ENCODE data around the gene RPS6KB1. TPM values are rescaled to one million over a fixed set of nuclear protein-coding genes. Genes with fewer than 3 reads are reported as not detected.
A peak's percentile ranks its signal among the peaks of the same experiment; 100 is the strongest.
"Not testable (repeated sequence)": the region's sequence is repeated elsewhere in the genome, so short reads cannot be mapped to it uniquely, and the experiment has no call there.

RPS6KB1 gene
- total RNA-seq, 4 donors from 2014 or later = 40.0 to 200 (median 55.7) TPM

DNA sequence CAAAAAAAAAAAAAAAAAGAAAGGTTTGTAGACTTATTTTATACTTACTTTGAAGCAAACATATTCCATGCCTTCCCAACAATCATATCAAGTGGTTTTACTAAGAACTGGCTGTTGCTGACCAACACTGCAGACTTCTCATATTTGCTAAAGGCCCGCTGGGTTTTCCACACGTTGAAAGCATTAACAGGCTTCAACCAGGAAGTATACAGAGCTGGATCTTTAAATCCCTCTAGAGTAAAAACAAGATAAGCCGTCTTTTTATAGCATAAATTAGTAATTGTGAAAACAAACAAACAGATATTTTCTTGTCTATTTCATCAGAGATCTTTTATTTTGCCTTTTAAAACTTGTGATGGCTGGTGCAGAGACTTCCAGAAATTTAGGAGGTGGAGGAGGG, 29.3 kb upstream of the RPS6KB1 start:
- Histone ChIP-seq H3K27me3 (no peaks in the 10 kb centered on the region), H3K9me3 (no peaks in the 10 kb centered on the region), H3K4me1 (peaks cover 0 to 4% of the 10 kb centered on the region in 2 donors), H3K27ac (no peak overlapping the region), H3K36me3 (peaks cover 0 to 5% of the 10 kb centered on the region in 2 donors), H3K4me3 (replicated peaks in 1 of 3) (no peak overlapping the region)
- no peak for DNase-seq
- TF ChIP-seq CTCF (IDR thresholded peaks at IDR 0.05) (no peak), POLR2A (IDR thresholded peaks at IDR 0.05) (no peak)
- 79 to 80% methylated on average over 3 of the region's 3 CpGs for WGBS, 2 donors
- intact Hi-C loops (cut with DNase I) = no loop called here

DNA sequence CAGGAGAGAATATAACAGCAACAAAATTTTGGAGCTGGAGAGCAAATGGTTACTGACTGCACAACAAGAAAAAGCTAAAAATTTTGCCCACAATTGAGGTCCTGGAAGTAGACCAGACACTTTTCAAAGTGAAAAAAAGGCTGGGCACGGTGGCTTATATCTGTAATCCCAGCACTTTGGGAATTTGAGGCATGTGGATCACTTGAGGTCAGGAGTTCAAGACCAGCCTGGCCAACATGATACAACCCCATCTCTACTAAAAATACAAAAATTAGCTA, 23.0 kb upstream of the RPS6KB1 start:
- Histone ChIP-seq H3K36me3 (peaks cover 6% of the 10 kb centered on the region in 2 donors), H3K27me3 (no peaks in the 10 kb centered on the region), H3K4me1 (peaks cover 0 to 4% of the 10 kb centered on the region in 2 donors), H3K27ac (peak overlapping the region; percentile 47 to 74 (median 67)), H3K9me3 (no peaks in the 10 kb centered on the region), H3K4me3 (replicated peaks in 1 of 3) (no peak overlapping the region)
- DNase-seq = no peak
- 56 to 65% methylated on average over 1 of the region's 1 CpG for WGBS, 2 donors
- intact Hi-C loops (cut with DNase I) = no loop called here
- TF ChIP-seq POLR2A (IDR thresholded peaks at IDR 0.05) (no peak), CTCF (IDR thresholded peaks at IDR 0.05) (no peak)

DNA sequence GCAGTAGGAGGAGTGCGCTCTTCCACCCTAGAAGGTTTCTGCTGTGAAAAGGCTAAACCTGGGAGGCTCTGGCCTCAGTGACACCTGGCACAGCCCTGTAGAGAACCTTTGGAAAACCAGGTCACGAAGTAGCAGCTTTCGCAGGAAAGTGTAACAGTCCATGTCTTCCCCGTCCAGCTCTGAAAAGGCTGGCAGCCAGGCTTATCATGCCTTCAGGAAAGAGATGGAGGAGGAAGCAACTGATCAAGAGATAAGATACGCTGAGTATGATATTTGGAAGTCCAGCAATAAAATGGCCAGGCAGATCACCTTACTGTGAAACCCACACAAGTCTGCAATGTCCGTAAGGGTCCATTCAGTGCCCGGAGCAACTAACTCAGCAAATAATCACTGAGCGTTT, 22.4 kb upstream of the RPS6KB1 start:
- Histone ChIP-seq H3K27ac (peak overlapping the region in 2 of 3 donors; percentile 47 to 67), H3K9me3 (no peaks in the 10 kb centered on the region), H3K4me1 (peaks cover 0 to 4% of the 10 kb centered on the region in 2 donors), H3K27me3 (no peaks in the 10 kb centered on the region), H3K36me3 (peaks cover 6 to 9% of the 10 kb centered on the region in 2 donors), H3K4me3 (replicated peaks in 1 of 3) (no peak overlapping the region)
- intact Hi-C loops (cut with DNase I) = no loop called here
- DNase-seq = no peak
- no peak for TF ChIP-seq POLR2A (IDR thresholded peaks at IDR 0.05)
- 91 to 92% methylated on average over 8 of the region's 8 CpGs for WGBS, 2 donors

- Histone ChIP-seq H3K4me3 (replicated peaks in 1 of 3) (no peak overlapping the region), H3K27ac (no peak overlapping the region), H3K9me3 (no peaks in the 10 kb centered on the region), H3K4me1 (peaks cover 0 to 4% of the 10 kb centered on the region in 2 donors), H3K27me3 (no peaks in the 10 kb centered on the region), H3K36me3 (peaks cover 9 to 17% of the 10 kb centered on the region in 2 donors)
- DNase-seq = no peak
- intact Hi-C loops (cut with DNase I) = no loop called here
- TF ChIP-seq POLR2A (IDR thresholded peaks at IDR 0.05) (no peak), CTCF (IDR thresholded peaks at IDR 0.05) (no peak)
These were observed 20.6 kb upstream of the RPS6KB1 start for GRCh38 chr17:59872351-59872750.

- H3K4me1 ChIP-seq; H3K27ac ChIP-seq; DNase-seq; H3K9me3 ChIP-seq; intact Hi-C loops (cut with DNase I); H3K4me3 ChIP-seq (replicated peaks in 1 of 3); H3K27me3 ChIP-seq: not testable (repeated sequence)
- peaks cover 16 to 26% of the 10 kb centered on the region in 2 donors for H3K36me3 ChIP-seq
- 93 to 95% methylated on average over 8 of the region's 8 CpGs for WGBS, 2 donors
These were observed 19.5 kb upstream of the RPS6KB1 start for GRCh38 chr17:59873414-59873813.

- no peak overlapping the region for H3K4me3 ChIP-seq (replicated peaks in 1 of 3)
- H3K27ac ChIP-seq = no peak overlapping the region
- DNase-seq = no peak
- intact Hi-C loops (cut with DNase I) = no loop called here
- H3K27me3 ChIP-seq = no peaks in the 10 kb centered on the region
- H3K4me1 ChIP-seq = no peaks in the 10 kb centered on the region
- 98 to 99% methylated on average over 2 of the region's 2 CpGs for WGBS, 2 donors
- TF ChIP-seq CTCF (IDR thresholded peaks at IDR 0.05) (no peak), POLR2A (IDR thresholded peaks at IDR 0.05) (no peak)
- H3K36me3 ChIP-seq = peaks cover 16 to 26% of the 10 kb centered on the region in 2 donors
- H3K9me3 ChIP-seq = no peaks in the 10 kb centered on the region
These were observed 18.5 kb upstream of the RPS6KB1 start for GRCh38 chr17:59874376-59874775.
